ENCODE measurements around the gene CARD11. TPM values are rescaled to one million over a fixed set of nuclear protein-coding genes. Genes with fewer than 3 reads are reported as not detected.

CARD11 gene
- total RNA-seq, 1 donor from 2014 or later, result 1.7 TPM

GRCh38 chr7:2939193-2939885 is 104.3 kb downstream of the CARD11 start:
- no peak for TF ChIP-seq CTCF (IDR thresholded peaks at IDR 0.05)
- DNase-seq (ENCODE audit: low spot score), result peak; percentile 46
- Mint-ChIP-seq H3K36me3 (ENCODE audit: low read depth) (no peaks in the 10 kb centered on the region), H3K27ac (ENCODE audit: unreplicated experiment) (no peak overlapping the region), H3K4me1 (ENCODE audit: low read depth) (peaks cover 7% of the 10 kb centered on the region), H3K9me3 (ENCODE audit: low read depth) (peaks cover 3% of the 10 kb centered on the region), H3K27me3 (ENCODE audit: low read depth) (peaks cover 20% of the 10 kb centered on the region), H3K4me3 (ENCODE audit: unreplicated experiment) (no peak overlapping the region)

- DNase-seq (ENCODE audit: low spot score), result peak; percentile 87
- Mint-ChIP-seq H3K36me3 (ENCODE audit: low read depth) (no peaks in the 10 kb centered on the region), H3K9me3 (ENCODE audit: low read depth) (peaks cover 3% of the 10 kb centered on the region), H3K4me3 (ENCODE audit: unreplicated experiment) (no peak overlapping the region), H3K4me1 (ENCODE audit: low read depth) (peaks cover 14% of the 10 kb centered on the region), H3K27ac (ENCODE audit: unreplicated experiment) (no peak overlapping the region), H3K27me3 (ENCODE audit: low read depth) (peaks cover 20% of the 10 kb centered on the region)
- no peak for TF ChIP-seq CTCF (IDR thresholded peaks at IDR 0.05)
These were observed 105.0 kb downstream of the CARD11 start for GRCh38 chr7:2938514-2939192.

- no peak overlapping the region for H3K4me3 Mint-ChIP-seq (ENCODE audit: unreplicated experiment)
- H3K4me1 Mint-ChIP-seq (ENCODE audit: low read depth), result peaks cover 16% of the 10 kb centered on the region
- peaks cover 3% of the 10 kb centered on the region for H3K9me3 Mint-ChIP-seq (ENCODE audit: low read depth)
- no peak for TF ChIP-seq CTCF (IDR thresholded peaks at IDR 0.05)
- no peaks in the 10 kb centered on the region for H3K36me3 Mint-ChIP-seq (ENCODE audit: low read depth)
- H3K27ac Mint-ChIP-seq (ENCODE audit: unreplicated experiment), result no peak overlapping the region
- DNase-seq (ENCODE audit: low spot score), result peak; percentile 68
- peaks cover 20% of the 10 kb centered on the region for H3K27me3 Mint-ChIP-seq (ENCODE audit: low read depth)
These were observed 105.8 kb downstream of the CARD11 start for GRCh38 chr7:2937701-2938513.

- Mint-ChIP-seq H3K27ac (ENCODE audit: unreplicated experiment) (no peak overlapping the region), H3K27me3 (ENCODE audit: low read depth) (peaks cover 18% of the 10 kb centered on the region)
- TF ChIP-seq CTCF (IDR thresholded peaks at IDR 0.05), result no peak
These were observed 106.6 kb downstream of the CARD11 start for GRCh38 chr7:2936891-2937580.

More at GRCh38 chr7:2936891-2937580, 106.6 kb downstream of the CARD11 start:
- peak; percentile 85 for DNase-seq (ENCODE audit: low spot score)
- Mint-ChIP-seq H3K4me1 (ENCODE audit: low read depth) (peaks cover 16% of the 10 kb centered on the region), H3K36me3 (ENCODE audit: low read depth) (no peaks in the 10 kb centered on the region), H3K9me3 (ENCODE audit: low read depth) (peaks cover 3% of the 10 kb centered on the region), H3K4me3 (ENCODE audit: unreplicated experiment) (no peak overlapping the region)

Data from chondrocyte (in vitro differentiated cells).